H1 (cell line): ENCODE measurements around the gene NOTCH4. TPM values are rescaled to one million over a fixed set of nuclear protein-coding genes. Genes with fewer than 3 reads are reported as not detected.

Experiments
- CTCF ChIA-PET: fragments of 300-600 bp; sonication (Branson Sonifier 250); formaldehyde crosslinking; loops from one replicate; lab custom pipeline; 2021; ENCODE audit not compliant: partially characterized antibody; lab: Charles Lee
- POLR2A ChIA-PET: fragments of 300-600 bp; sonication (Branson Sonifier 250); formaldehyde crosslinking; loops from one replicate; lab custom pipeline; 2021; ENCODE audit warnings: inconsistent platforms; ENCODE audit not compliant: partially characterized antibody; lab: Charles Lee
- DNase-seq, 2 experiments: peaks; one replicate each; pipeline versions ENCODE4 v3.0.0 to v3.0.0-alpha.2; 2010 to 2022; ENCODE audit warnings: low spot score in 2 of 2, low read depth in 1 of 2, mixed read lengths in 1 of 2
- FAIRE-seq: peaks from 2 replicates; lab custom pipeline; 2011; peaks lifted over from hg19 to GRCh38; lab: Jason Lieb, UNC
- H2AFZ ChIP-seq: 2 replicates; pipeline ENCODE4 v1.8.1; 2012; ENCODE audit warnings: low read length, inconsistent platforms
- H2AK5ac ChIP-seq: 2 replicates; pipeline ENCODE4 v1.6.1; 2013; ENCODE audit warnings: low read depth, low read length
- H2BK120ac ChIP-seq: replicated peaks from 2 replicates; pipeline ENCODE3; 2013; ENCODE audit warnings: low read depth, low read length, inconsistent platforms
- H2BK12ac ChIP-seq: 2 replicates; pipeline ENCODE4 v1.6.1; 2013; ENCODE audit warnings: low read depth, low read length
- H2BK15ac ChIP-seq: 2 replicates; pipeline ENCODE4 v1.6.1; 2013; ENCODE audit warnings: low read length
- H2BK20ac ChIP-seq: 2 replicates; pipeline ENCODE4 v1.6.1; 2013; ENCODE audit warnings: low read length
- H2BK5ac ChIP-seq: 2 replicates; pipeline ENCODE4 v1.6.1; 2013; ENCODE audit warnings: low read depth, low read length
- H3K14ac ChIP-seq: 2 replicates; pipeline ENCODE4 v1.6.1; 2013; ENCODE audit warnings: inconsistent platforms; ENCODE audit not compliant: insufficient read length
- H3K18ac ChIP-seq: 2 replicates; pipeline ENCODE4 v1.6.1; 2013; ENCODE audit warnings: low read length; ENCODE audit errors: extremely low read depth
- H3K23ac ChIP-seq: 2 replicates; pipeline ENCODE4 v1.6.1; 2013; ENCODE audit warnings: inconsistent platforms; ENCODE audit not compliant: insufficient read length
- H3K23me2 ChIP-seq: 2 replicates; pipeline ENCODE4 v1.6.1; 2013; ENCODE audit warnings: low read depth, low read length
- H3K27ac ChIP-seq: 2 replicates; pipeline ENCODE4 v1.6.1; 2011; ENCODE audit warnings: low read depth, low read length, inconsistent platforms
- H3K27me3 ChIP-seq, 4 experiments: replicated peaks in 1 of 4; 1 replicate in 1 of 4; 2 replicates in 3 of 4; pipeline versions ENCODE4 v1.6.1 to v1.8.1; 2011 to 2013; ENCODE audit warnings: low read length in 3 of 4, mild to moderate bottlenecking in 3 of 4, inconsistent platforms in 2 of 4, mixed read lengths in 2 of 4, moderate library complexity in 1 of 4; ENCODE audit not compliant: control insufficient read depth in 3 of 4, insufficient read depth in 3 of 4; ENCODE audit errors: extremely low read depth in 1 of 4
- H3K36me3 ChIP-seq, 4 experiments: 2 replicates each; pipeline versions ENCODE4 v1.6.1 to v1.8.1; 2011 to 2013; ENCODE audit warnings: mild to moderate bottlenecking in 4 of 4, low read length in 3 of 4, moderate library complexity in 2 of 4, control low read depth in 1 of 4, inconsistent platforms in 1 of 4; ENCODE audit not compliant: insufficient read depth in 4 of 4, control insufficient read depth in 2 of 4
- H3K4ac ChIP-seq: replicated peaks from 2 replicates; pipeline ENCODE3; 2013; ENCODE audit warnings: low read length, low read depth, mixed read lengths, inconsistent platforms; ENCODE audit not compliant: insufficient read length
- H3K4me1 ChIP-seq, 4 experiments: replicated peaks in 1 of 4; 1 replicate in 1 of 4; 2 replicates in 3 of 4; pipeline versions ENCODE4 v1.6.1 to v1.8.1; 2011 to 2013; ENCODE audit warnings: low read length in 3 of 4, inconsistent platforms in 2 of 4, mixed read lengths in 1 of 4; ENCODE audit not compliant: insufficient read depth in 4 of 4, control insufficient read depth in 3 of 4
- H3K4me2 ChIP-seq, 2 experiments: 2 replicates each; pipeline versions ENCODE4 v1.6.1 to v1.8.1; 2011 to 2013; ENCODE audit warnings: low read depth in 2 of 2, low read length in 2 of 2, control low read depth in 1 of 2, inconsistent platforms in 1 of 2, mild to moderate bottlenecking in 1 of 2; ENCODE audit not compliant: insufficient read depth in 1 of 2
- H3K4me3 ChIP-seq, 4 experiments: fragments of 200-600, 300-600 bp in 1 of 4; sonication (generic), shearing (Covaris generic), sonication (Bioruptor Twin) in 1 of 4; 2 replicates each; pipeline versions ENCODE4 v1.5.1 to v1.8.1; 2011 to 2016; ENCODE audit warnings: low read length in 4 of 4, low read depth in 3 of 4, control low read depth in 2 of 4, inconsistent platforms in 2 of 4, mild to moderate bottlenecking in 2 of 4, mixed read lengths in 1 of 4, moderate library complexity in 1 of 4; ENCODE audit not compliant: insufficient read depth in 2 of 4; ENCODE audit errors: extremely low read depth in 1 of 4
- H3K56ac ChIP-seq: replicated peaks from 2 replicates; pipeline ENCODE3; 2013; ENCODE audit warnings: low read depth, mild to moderate bottlenecking, mixed read lengths, low read length, inconsistent platforms; ENCODE audit not compliant: insufficient read length
- H3K79me1 ChIP-seq: 2 replicates; pipeline ENCODE4 v1.6.1; 2013; ENCODE audit warnings: low read depth, low read length, control low read depth
- H3K79me2 ChIP-seq, 2 experiments: 2 replicates each; pipeline versions ENCODE4 v1.6.1 to v1.8.1; 2012 to 2013; ENCODE audit warnings: low read length in 2 of 2, mild to moderate bottlenecking in 2 of 2, inconsistent platforms in 1 of 2; ENCODE audit not compliant: insufficient read depth in 2 of 2, control insufficient read depth in 1 of 2
- H3K9ac ChIP-seq, 4 experiments: replicated peaks in 1 of 4; 1 replicate in 1 of 4; 2 replicates in 3 of 4; pipeline versions ENCODE4 v1.6.1 to v1.8.1; 2011 to 2013; ENCODE audit warnings: low read depth in 3 of 4, low read length in 3 of 4, control low read depth in 2 of 4, mild to moderate bottlenecking in 2 of 4, moderate library complexity in 2 of 4, inconsistent platforms in 1 of 4; ENCODE audit errors: extremely low read depth in 1 of 4
- H3K9me3 ChIP-seq, 2 experiments: 2 replicates each; pipeline versions ENCODE4 v1.6.1 to v1.8.1; 2012 to 2013; ENCODE audit warnings: mild to moderate bottlenecking in 2 of 2, moderate library complexity in 2 of 2, control low read depth in 1 of 2, inconsistent platforms in 1 of 2, low read depth in 1 of 2, low read length in 1 of 2, mixed read lengths in 1 of 2; ENCODE audit not compliant: insufficient read depth in 2 of 2
- H4K20me1 ChIP-seq, 2 experiments: replicated peaks in 1 of 2; 2 replicates each; pipeline versions ENCODE3 to v1.8.1; 2011 to 2013; ENCODE audit warnings: inconsistent platforms in 2 of 2, low read length in 2 of 2, mild to moderate bottlenecking in 1 of 2; ENCODE audit not compliant: insufficient read depth in 2 of 2, control insufficient read depth in 1 of 2
- H4K5ac ChIP-seq: 2 replicates; pipeline ENCODE4 v1.6.1; 2013; ENCODE audit warnings: low read length, low read depth, mixed read lengths, inconsistent platforms; ENCODE audit not compliant: insufficient read length
- H4K8ac ChIP-seq: 2 replicates; pipeline ENCODE4 v1.8.0; 2013; ENCODE audit warnings: mild to moderate bottlenecking, moderate library complexity, low read length, inconsistent platforms; ENCODE audit not compliant: insufficient read depth; ENCODE audit errors: extremely low read depth
- H4K91ac ChIP-seq: replicated peaks from 2 replicates; pipeline ENCODE3; 2013; ENCODE audit warnings: low read length, mixed read lengths, inconsistent platforms; ENCODE audit not compliant: insufficient read length
- EZH2 ChIP-seq: fragments of 200-600 bp; sonication (generic); IDR thresholded peaks from 2 replicates; pipeline ENCODE4 v1.7.1; 2012; ENCODE audit warnings: low read depth, mild to moderate bottlenecking, moderate library complexity, low read length, inconsistent platforms; ENCODE audit not compliant: severe bottlenecking
- MAFK ChIP-seq: IDR thresholded peaks from 2 replicates; pipeline ENCODE4 v1.6.1; 2012; ENCODE audit warnings: low read depth, mild to moderate bottlenecking, improper control_type of control experiment, low read length
- RBBP5 ChIP-seq: IDR thresholded peaks from 2 replicates; pipeline ENCODE4 v1.7.1; 2012; ENCODE audit warnings: low read depth, mild to moderate bottlenecking, inconsistent platforms, low read length, moderate library complexity, borderline replicate concordance
- SIN3A ChIP-seq, 2 experiments: IDR thresholded peaks in 1 of 2; conservative IDR thresholded peaks in 1 of 2; 2 replicates each; pipeline ENCODE4 v1.6.1; 2011 to 2012; ENCODE audit warnings: low read length in 2 of 2, improper control_type of control experiment in 1 of 2, low read depth in 1 of 2, mild to moderate bottlenecking in 1 of 2
- ZNF274 ChIP-seq: IDR thresholded peaks from 2 replicates; pipeline ENCODE4 v1.7.0; 2012; ENCODE audit warnings: low read length, borderline replicate concordance; ENCODE audit errors: extremely low read depth
- WGBS, 2 experiments: shearing (Covaris generic) in 1 of 2; methylation state at CpG; one replicate each; pipeline versions ENCODE4 v1.1.6 to v1.1.7; 2013 to 2015; ENCODE audit warnings: low lambda C conversion rate in 2 of 2, mixed read lengths in 2 of 2, inconsistent platforms in 1 of 2, low coverage in 1 of 2, missing lambda C conversion rate in 1 of 2; ENCODE audit not compliant: insufficient replicate concordance in 2 of 2, insufficient coverage in 1 of 2, insufficient read length in 1 of 2; ENCODE audit errors: extremely low coverage in 1 of 2, missing lambda C conversion rate in 1 of 2; 5-methylcytosine and 5-hydroxymethylcytosine counted together
- polyA plus RNA-seq, 7 experiments: library from polyadenylated mRNA; depleted of rRNA in 3 of 7; stranded (reverse) in 5 of 7; unstranded in 2 of 7; fragments of >200 nt in 5 of 7; fragments of 200-250 nt in 2 of 7; gene quantifications; 1 replicate in 5 of 7; 2 replicates in 1 of 7; 4 replicates in 1 of 7; pipeline versions ENCODE4 v1.2.1 to v1.2.3, GENCODE V29; 2011 to 2013; ENCODE audit warnings: missing spikeins in 2 of 7, mixed read lengths in 2 of 7
- total RNA-seq: library from RNA; stranded (reverse); fragmentation: NEBNext Ultra II Directional; extraction: Animal tissue kit (Norgen Biotek cat#: 25700); gene quantifications from 2 replicates; pipeline ENCODE4 v1.2.1, GENCODE V29; 2021

Gene NOTCH4
- total and polyA plus RNA-seq, 2 of the 8 experiments (the other 6 are each of a cell fraction or from before 2014, with no cell fraction given): 1.9 to 2.8 TPM

GRCh38 chr6:32189742-32190053 lies 34.2 kb downstream of the NOTCH4 start:
- Histone ChIP-seq H4K20me1 (peaks cover 0 to 3% of the 10 kb centered on the region in 2 experiments), H3K23me2 (peaks cover 5% of the 10 kb centered on the region), H4K91ac (no peak overlapping the region), H2BK5ac (no peak overlapping the region), H3K4me2 (peak overlapping the region; percentile 81 to 90), H2AK5ac (no peak overlapping the region), H3K9me3 (no peaks in the 10 kb centered on the region), H4K8ac (no peak overlapping the region; the same call in 1 of the 2 replicates), H3K79me2 (peaks cover 0 to 13% of the 10 kb centered on the region in 2 experiments; a peak in 2 of 4 replicates), H3K56ac (no peak overlapping the region), H3K4me3 (peak overlapping the region; percentile 30 to 87 (median 64)), H2BK20ac (no peak overlapping the region), H3K27me3 (no peaks in the 10 kb centered on the region), H3K23ac (no peak overlapping the region), H2BK120ac (no peak overlapping the region), H3K27ac (no peak overlapping the region; the same call in 1 of the 2 replicates), H3K18ac (no peak overlapping the region), H2BK12ac (no peak overlapping the region), H3K4ac (no peak overlapping the region), H2AFZ (no peak overlapping the region), H3K79me1 (peaks cover 2% of the 10 kb centered on the region; the same call in 1 of the 2 replicates), H3K9ac (peak overlapping the region in 3 of 4 experiments; percentile 20 to 80 (median 44); a peak in 3 of 7 replicates)
- no CpG with 5 or more reads among the region's 23 CpGs for WGBS, 2 experiments
- CTCF ChIA-PET: interaction anchor here (0.6 to 2.5 kb wide), 9 partner anchors 8 to 98 kb away, joined by 3 to 12 read pairs (median 5); partner anchors contain the start of genes AGPAT1 and RNF5
- DNase-seq: no peak
- no peak for FAIRE-seq
- POLR2A ChIA-PET: interaction anchor here (0.6 to 13.3 kb wide), 8 partner anchors 10 to 54 kb away, joined by 3 to 194 read pairs (median 4); partner anchors contain the start of genes AGPAT1, PRRT1 and RNF5
- TF ChIP-seq EZH2 (no peak), MAFK (no peak), SIN3A (conservative IDR thresholded peaks at IDR 0.05 in 1 of 2, IDR thresholded peaks at IDR 0.05 in 1 of 2; ENCODE audit: low read depth in 1 of 2, low read length in 2 of 2) (no peak), RBBP5 (no peak), ZNF274 (no peak)
- TF ChIP-seq, all 59 proteins: peak for 0
- Histone ChIP-seq H4K5ac (no peak overlapping the region), H3K4me1 (peaks cover 3 to 31% (median 16%) of the 10 kb centered on the region in 4 experiments), H2BK15ac (no peak overlapping the region), H3K14ac (no peak overlapping the region), H3K36me3 (peaks cover 2 to 18% (median 14%) of the 10 kb centered on the region in 4 experiments; a peak in 7 of 8 replicates)
